T-helper 1 cell treated with Interleukin-12 subunit alpha and Interleukin-12 subunit beta and Interleukin-4 antibody, amounts not matched to agents 30 μg/mL and 1 μg/mL, for 36 hours (primary cell): ENCODE results near the gene GHRHR.

Source experiments
- H3K27ac Mint-ChIP-seq: one replicate; pipeline ENCODE4 v1.8.0; 2021; ENCODE audit warnings: mild to moderate bottlenecking, mixed read lengths
- H3K27me3 Mint-ChIP-seq: one replicate; pipeline ENCODE4 v1.8.0; 2021; ENCODE audit warnings: low read depth, mixed read lengths
- H3K36me3 Mint-ChIP-seq: one replicate; pipeline ENCODE4 v1.8.0; 2021; ENCODE audit warnings: low read depth, mixed read lengths
- H3K4me1 Mint-ChIP-seq: one replicate; pipeline ENCODE4 v1.8.0; 2021; ENCODE audit warnings: low read depth, mixed read lengths
- H3K4me3 Mint-ChIP-seq: one replicate; pipeline ENCODE4 v1.8.0; 2021; ENCODE audit warnings: mild to moderate bottlenecking, moderate library complexity, mixed read lengths
- H3K9me3 Mint-ChIP-seq: one replicate; pipeline ENCODE4 v1.8.0; 2021; ENCODE audit warnings: mixed read lengths

The GHRHR gene

GRCh38 chr7:30968747-30969603 lies 5.2 kb downstream of the GHRHR start:
- Mint-ChIP-seq H3K36me3 (no peaks in the 10 kb centered on the region), H3K27me3 (peaks cover 12% of the 10 kb centered on the region), H3K27ac (no peak overlapping the region), H3K9me3 (no peaks in the 10 kb centered on the region), H3K4me1 (peaks cover 2% of the 10 kb centered on the region), H3K4me3 (no peak overlapping the region)

DNA sequence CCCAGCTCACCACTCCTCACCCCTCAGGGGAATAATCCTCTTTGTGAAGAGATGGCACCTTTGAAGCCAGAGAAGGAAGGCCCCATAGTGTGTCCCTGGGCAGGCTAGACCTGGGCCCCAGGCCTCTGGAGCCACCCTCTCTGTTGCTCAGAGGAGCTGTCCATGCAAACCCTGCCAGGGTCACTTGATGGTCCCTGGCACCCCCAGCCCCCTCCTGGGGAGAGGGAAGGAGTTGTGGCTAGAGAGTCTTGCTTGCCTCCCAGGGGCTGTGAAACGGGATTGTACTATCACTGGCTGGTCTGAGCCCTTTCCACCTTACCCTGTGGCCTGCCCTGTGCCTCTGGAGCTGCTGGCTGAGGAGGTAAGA lies 5.8 kb downstream of the GHRHR start:
- Mint-ChIP-seq H3K4me1 (peaks cover 6% of the 10 kb centered on the region), H3K27me3 (peaks cover 12% of the 10 kb centered on the region), H3K9me3 (no peaks in the 10 kb centered on the region), H3K36me3 (no peaks in the 10 kb centered on the region), H3K27ac (no peak overlapping the region), H3K4me3 (no peak overlapping the region)

- no peaks in the 10 kb centered on the region for H3K36me3 Mint-ChIP-seq
- H3K9me3 Mint-ChIP-seq: no peaks in the 10 kb centered on the region
- H3K4me1 Mint-ChIP-seq: peaks cover 10% of the 10 kb centered on the region
- H3K27ac Mint-ChIP-seq: no peak overlapping the region
- no peak overlapping the region for H3K4me3 Mint-ChIP-seq
- H3K27me3 Mint-ChIP-seq: peaks cover 12% of the 10 kb centered on the region
These were observed 6.3 kb downstream of the GHRHR start for GRCh38 chr7:30970074-30970473.

DNA sequence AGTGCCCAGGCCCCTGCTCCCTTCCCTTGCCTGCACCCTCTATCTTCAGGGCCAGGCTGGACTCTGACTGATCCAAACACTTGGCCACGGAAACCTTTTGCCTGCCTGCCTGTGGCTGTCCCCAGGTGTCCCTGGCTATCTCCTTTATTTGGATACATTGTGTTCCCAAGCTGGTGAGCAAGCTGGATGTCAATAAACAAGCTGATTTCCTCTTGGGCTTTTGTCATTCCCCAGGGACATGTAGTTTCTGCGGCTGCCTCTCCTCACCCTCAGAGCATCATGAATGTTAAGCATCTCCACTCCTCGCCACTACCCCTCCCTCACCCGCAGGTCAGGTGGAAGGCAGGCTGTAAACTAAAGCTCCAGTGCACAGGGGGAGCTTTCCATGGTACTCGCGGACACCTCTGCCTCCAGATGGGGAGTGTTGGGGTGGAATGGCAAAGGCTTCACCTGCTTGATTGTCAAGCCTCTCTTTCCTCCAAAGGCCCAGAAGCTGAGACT lies 6.9 kb downstream of the GHRHR start:
- peaks cover 12% of the 10 kb centered on the region for H3K27me3 Mint-ChIP-seq
- H3K4me3 Mint-ChIP-seq: no peak overlapping the region
- no peak overlapping the region for H3K27ac Mint-ChIP-seq
- H3K4me1 Mint-ChIP-seq: peaks cover 11% of the 10 kb centered on the region
- no peaks in the 10 kb centered on the region for H3K9me3 Mint-ChIP-seq
- H3K36me3 Mint-ChIP-seq: no peaks in the 10 kb centered on the region

- Mint-ChIP-seq H3K27ac (no peak overlapping the region), H3K36me3 (no peaks in the 10 kb centered on the region), H3K4me3 (no peak overlapping the region), H3K27me3 (peaks cover 12% of the 10 kb centered on the region), H3K4me1 (peaks cover 11% of the 10 kb centered on the region), H3K9me3 (no peaks in the 10 kb centered on the region)
These were observed 7.7 kb downstream of the GHRHR start for GRCh38 chr7:30971440-30971839.

DNA sequence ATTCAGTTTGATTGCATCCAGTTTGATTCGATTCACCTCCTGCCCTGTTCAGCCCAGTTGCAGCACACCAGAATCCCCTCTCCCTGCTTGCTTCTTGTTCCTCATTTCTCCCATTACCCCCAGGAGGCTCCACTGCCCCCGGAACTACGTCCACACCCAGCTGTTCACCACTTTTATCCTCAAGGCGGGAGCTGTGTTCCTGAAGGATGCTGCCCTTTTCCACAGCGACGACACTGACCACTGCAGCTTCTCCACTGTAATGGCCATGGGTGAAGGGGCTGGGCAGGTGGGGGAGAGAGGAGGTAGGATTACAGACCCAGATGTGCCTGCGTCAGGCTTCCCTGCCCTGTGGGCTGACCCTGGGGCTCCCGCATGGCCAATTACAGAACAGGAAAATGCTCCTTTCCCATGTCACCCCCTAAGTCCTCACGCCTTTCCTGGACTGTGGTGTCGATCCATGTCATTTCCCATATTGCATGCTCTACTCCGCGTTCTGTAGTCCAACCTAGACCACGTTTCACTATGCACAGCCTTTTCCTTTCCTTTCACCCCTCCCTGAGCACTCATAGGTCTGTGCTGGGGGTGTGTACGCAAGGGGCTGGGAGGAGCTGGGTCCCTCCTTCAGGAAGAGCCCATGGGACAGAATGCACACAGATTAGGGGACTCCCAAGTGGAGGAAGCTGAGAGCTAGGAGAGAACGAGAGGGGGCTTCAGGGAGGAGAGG lies 8.2 kb downstream of the GHRHR start:
- Mint-ChIP-seq H3K4me1 (peaks cover 11% of the 10 kb centered on the region), H3K27me3 (peaks cover 12% of the 10 kb centered on the region), H3K4me3 (no peak overlapping the region), H3K27ac (no peak overlapping the region), H3K9me3 (no peaks in the 10 kb centered on the region), H3K36me3 (no peaks in the 10 kb centered on the region)

DNA sequence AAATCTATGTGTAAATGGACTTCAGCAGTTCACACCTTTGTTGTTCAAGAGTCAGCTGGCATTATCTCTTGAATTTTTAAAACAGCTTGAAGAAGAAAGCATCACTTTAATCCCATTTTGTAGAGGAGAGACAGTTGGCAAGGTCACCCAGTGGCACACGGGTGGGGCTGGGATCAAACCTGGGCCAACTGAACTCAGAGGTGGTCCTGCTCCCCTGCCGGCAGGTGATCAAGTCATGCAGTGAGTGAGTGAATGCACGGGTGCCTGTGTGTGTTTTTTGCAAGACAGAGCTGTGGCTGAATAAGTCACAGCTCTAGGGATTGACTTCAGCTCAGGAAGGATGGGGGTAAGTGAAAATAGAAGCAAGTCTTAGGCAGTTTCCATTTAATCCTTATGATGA lies 9.5 kb downstream of the GHRHR start:
- H3K4me3 Mint-ChIP-seq: no peak overlapping the region
- peaks cover 12% of the 10 kb centered on the region for H3K27me3 Mint-ChIP-seq
- peaks cover 12% of the 10 kb centered on the region for H3K4me1 Mint-ChIP-seq
- no peaks in the 10 kb centered on the region for H3K9me3 Mint-ChIP-seq
- H3K27ac Mint-ChIP-seq: no peak overlapping the region
- H3K36me3 Mint-ChIP-seq: no peaks in the 10 kb centered on the region

DNA sequence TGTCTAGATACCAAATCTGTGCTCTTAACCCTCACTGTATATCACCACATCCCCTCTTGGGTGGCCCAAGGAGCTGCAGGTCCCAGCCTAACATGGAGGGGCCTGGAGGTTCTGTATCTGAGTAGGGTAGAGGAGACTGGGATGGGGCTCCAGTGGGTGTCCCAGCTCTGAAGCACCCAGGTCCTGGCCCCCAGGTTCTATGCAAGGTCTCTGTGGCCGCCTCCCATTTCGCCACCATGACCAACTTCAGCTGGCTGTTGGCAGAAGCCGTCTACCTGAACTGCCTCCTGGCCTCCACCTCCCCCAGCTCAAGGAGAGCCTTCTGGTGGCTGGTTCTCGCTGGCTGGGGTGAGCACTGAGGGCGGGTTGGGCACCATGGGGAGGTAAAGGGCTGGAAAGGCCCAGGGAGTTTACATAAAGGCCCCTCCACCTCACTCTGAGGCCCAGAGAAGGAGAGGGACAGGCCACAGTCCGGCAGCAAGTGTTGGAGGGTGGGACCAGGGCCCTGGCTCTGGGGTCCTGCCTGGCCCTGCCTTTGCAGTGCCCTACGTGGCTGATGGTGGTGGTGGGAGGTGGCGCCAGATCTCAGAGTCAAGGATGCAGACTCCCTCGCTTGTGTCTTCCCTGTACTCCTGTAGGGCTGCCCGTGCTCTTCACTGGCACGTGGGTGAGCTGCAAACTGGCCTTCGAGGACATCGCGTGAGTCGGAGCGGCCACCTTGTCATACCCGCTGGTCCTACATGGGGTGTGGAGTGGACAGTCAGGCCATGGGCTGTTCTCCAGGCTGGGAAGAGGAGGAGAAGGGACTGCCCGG lies 10.2 kb downstream of the GHRHR start:
- H3K4me3 Mint-ChIP-seq: no peak overlapping the region
- no peaks in the 10 kb centered on the region for H3K36me3 Mint-ChIP-seq
- H3K27ac Mint-ChIP-seq: peak overlapping the region; percentile 87
- H3K27me3 Mint-ChIP-seq: peaks cover 16% of the 10 kb centered on the region
- no peaks in the 10 kb centered on the region for H3K9me3 Mint-ChIP-seq
- H3K4me1 Mint-ChIP-seq: peaks cover 13% of the 10 kb centered on the region

DNA sequence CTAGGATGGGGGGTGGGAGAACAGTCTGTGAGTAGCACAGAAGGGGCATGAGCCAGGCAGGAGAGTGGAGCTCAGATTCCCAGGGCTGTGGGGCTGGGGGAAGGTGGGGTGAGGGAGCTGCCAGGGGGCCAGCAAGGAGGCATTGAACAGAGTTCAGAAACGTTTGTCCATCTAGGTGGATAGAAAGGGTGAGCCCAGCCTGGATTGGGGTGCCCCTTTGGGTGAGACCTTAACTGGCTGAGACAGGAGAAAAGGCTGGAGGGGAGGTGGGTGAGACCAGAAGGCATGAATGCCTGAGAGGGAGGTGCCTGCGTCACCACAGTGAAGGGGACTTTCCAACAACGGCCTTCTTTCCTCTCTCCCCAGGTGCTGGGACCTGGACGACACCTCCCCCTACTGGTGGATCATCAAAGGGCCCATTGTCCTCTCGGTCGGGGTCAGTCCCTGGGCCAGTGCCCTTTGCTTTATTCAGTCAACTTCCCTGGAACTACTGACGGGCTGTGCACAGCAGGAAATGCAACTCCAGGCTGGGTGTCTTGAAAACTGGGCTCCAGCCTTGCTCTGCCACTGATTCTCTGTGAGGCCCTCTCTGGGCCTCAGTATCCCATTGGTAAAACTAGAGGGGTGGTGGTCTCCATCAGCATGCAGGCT lies 11.0 kb downstream of the GHRHR start:
- Mint-ChIP-seq H3K27me3 (peaks cover 21% of the 10 kb centered on the region), H3K27ac (peak overlapping the region; percentile 87), H3K36me3 (no peaks in the 10 kb centered on the region), H3K4me3 (no peak overlapping the region), H3K4me1 (peaks cover 13% of the 10 kb centered on the region), H3K9me3 (no peaks in the 10 kb centered on the region)

DNA sequence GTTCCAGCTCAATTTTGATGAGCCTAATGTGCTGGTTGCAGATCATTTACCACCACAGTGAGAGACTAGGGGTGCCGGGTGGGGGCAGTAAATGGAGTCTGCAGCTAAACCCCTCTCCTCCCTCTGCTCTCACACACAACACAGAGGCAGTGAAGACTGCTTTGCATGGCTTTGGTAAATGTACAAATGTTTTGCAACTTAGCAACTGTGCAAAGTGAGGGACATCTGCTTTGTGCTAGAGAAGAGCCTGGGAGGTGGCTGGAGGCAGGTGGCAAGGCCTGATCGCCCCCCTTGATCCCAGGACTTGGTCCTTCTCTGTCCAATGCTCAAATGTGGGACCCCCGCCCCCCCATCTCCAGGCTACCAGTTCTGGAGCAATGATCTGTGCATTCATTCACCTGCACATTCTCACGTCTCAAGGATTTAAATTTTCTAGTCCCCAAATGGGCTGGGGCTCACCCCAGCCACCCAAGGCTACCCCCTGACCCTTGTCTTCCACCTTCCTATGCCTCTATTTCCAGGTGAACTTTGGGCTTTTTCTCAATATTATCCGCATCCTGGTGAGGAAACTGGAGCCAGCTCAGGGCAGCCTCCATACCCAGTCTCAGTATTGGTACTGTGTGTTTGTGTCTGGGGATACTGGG lies 11.6 kb downstream of the GHRHR start:
- Mint-ChIP-seq H3K4me1 (peaks cover 13% of the 10 kb centered on the region), H3K27me3 (peaks cover 26% of the 10 kb centered on the region), H3K4me3 (no peak overlapping the region), H3K9me3 (no peaks in the 10 kb centered on the region), H3K27ac (peak overlapping the region; percentile 32), H3K36me3 (no peaks in the 10 kb centered on the region)

DNA sequence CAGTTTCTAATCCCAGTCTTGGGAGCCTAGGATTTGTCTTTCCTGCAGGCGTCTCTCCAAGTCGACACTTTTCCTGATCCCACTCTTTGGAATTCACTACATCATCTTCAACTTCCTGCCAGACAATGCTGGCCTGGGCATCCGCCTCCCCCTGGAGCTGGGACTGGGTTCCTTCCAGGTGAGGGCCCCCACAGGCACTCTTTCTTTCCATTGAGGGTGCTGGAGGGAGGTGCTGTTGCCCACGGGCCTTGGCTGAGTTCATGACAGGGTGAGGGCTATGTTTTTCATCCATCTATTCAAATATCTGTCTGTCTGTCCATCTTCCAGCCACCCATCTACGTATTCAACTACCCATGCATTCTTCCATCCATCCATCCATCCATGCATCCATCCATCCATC lies 12.6 kb downstream of the GHRHR start:
- Mint-ChIP-seq H3K4me3 (no peak overlapping the region), H3K4me1 (peaks cover 13% of the 10 kb centered on the region), H3K27me3 (peaks cover 32% of the 10 kb centered on the region), H3K36me3 (no peaks in the 10 kb centered on the region), H3K9me3 (no peaks in the 10 kb centered on the region), H3K27ac (no peak overlapping the region)

GRCh38 chr7:30977222-30977621 lies 13.5 kb downstream of the GHRHR start:
- no peak overlapping the region for H3K4me3 Mint-ChIP-seq
- H3K4me1 Mint-ChIP-seq: peaks cover 13% of the 10 kb centered on the region
- H3K9me3 Mint-ChIP-seq: no peaks in the 10 kb centered on the region
- peaks cover 30% of the 10 kb centered on the region for H3K27me3 Mint-ChIP-seq
- H3K27ac Mint-ChIP-seq: no peak overlapping the region
- H3K36me3 Mint-ChIP-seq: no peaks in the 10 kb centered on the region

DNA sequence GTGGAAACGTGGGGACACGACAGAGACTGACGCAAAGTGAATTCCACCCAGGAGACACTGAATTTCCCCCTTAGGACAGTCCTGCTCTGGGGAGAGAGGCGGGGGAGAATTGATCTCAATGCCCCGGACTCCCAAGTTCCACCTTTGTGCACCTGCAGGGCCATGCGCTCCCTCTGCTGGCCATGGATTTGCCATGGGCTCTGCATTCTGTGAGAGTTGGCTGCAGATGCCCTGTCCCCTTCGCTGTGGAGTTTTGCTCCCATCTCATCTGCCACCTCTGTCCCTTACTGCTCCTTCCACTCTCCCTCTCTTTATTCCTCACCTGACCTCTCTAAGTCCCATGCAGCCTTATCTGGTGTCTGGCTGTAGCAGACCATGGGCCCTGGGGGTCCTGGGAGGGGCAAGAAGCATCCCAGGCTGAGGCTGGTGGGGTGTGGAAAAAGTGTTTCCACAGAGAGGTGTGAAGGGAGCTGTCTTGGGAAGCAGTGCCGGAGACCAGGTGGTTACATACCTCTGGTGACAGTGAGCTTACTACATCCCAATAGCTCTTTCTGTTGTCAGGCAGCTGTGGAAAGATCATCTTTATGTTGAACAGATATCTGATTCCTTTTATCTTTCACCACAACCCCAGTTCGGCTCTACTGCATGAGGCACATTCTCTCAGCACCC lies 14.3 kb downstream of the GHRHR start:
- Mint-ChIP-seq H3K4me1 (peaks cover 13% of the 10 kb centered on the region), H3K4me3 (no peak overlapping the region), H3K9me3 (no peaks in the 10 kb centered on the region), H3K27me3 (peaks cover 29% of the 10 kb centered on the region), H3K36me3 (no peaks in the 10 kb centered on the region), H3K27ac (no peak overlapping the region)
